A673 (cell line): ENCODE results near the gene ABLIM3. TPM values are rescaled to one million over a fixed set of nuclear protein-coding genes. Genes with fewer than 3 reads are reported as not detected.

Experiments used
- BruUV-seq: library from RNA; stranded (reverse); fragments of 400-500 nt; replicated peaks from 2 replicates; lab custom pipeline; 2021; lab: Mats Ljungman, UMichigan
- CTCF ChIA-PET: fragments of 300-600 bp; sonication (Branson Sonifier 250); formaldehyde crosslinking; loops from one replicate; lab custom pipeline; 2022; ENCODE audit warnings: antibody characterized with exemption; lab: Charles Lee
- POLR2A ChIA-PET: fragments of 300-600 bp; sonication (Branson Sonifier 250); formaldehyde crosslinking; loops from one replicate; lab custom pipeline; 2022; ENCODE audit warnings: antibody characterized with exemption; ENCODE audit not compliant: low non-redundant PET; lab: Charles Lee
- DNase-seq: peaks from one replicate; pipeline ENCODE4 v3.0.0-alpha.2; 2015; ENCODE audit warnings: low spot score
- H3K27ac ChIP-seq: fragments of 200-600 bp; sonication (generic); 2 replicates; pipeline ENCODE4 v1.5.1; 2016; ENCODE audit warnings: mixed run types, low read depth, mild to moderate bottlenecking, mixed read lengths, antibody characterized with exemption, low read length; ENCODE audit not compliant: poor library complexity, severe bottlenecking
- H3K27me3 ChIP-seq: fragments of 200-600 bp; sonication (generic); replicated peaks from 2 replicates; pipeline ENCODE4 v1.6.1; 2017; ENCODE audit warnings: mixed run types, low read depth, mild to moderate bottlenecking, mixed read lengths, antibody characterized with exemption, low read length; ENCODE audit not compliant: insufficient read depth, poor library complexity
- H3K36me3 ChIP-seq: fragments of 200-600 bp; sonication (generic); 2 replicates; pipeline ENCODE4 v1.6.1; 2016; ENCODE audit warnings: mixed run types, mild to moderate bottlenecking, mixed read lengths, antibody characterized with exemption, low read length; ENCODE audit not compliant: insufficient read depth, poor library complexity, severe bottlenecking
- H3K4me1 ChIP-seq: fragments of 200-600 bp; sonication (generic); 2 replicates; pipeline ENCODE4 v1.6.1; 2017; ENCODE audit warnings: mixed run types, mild to moderate bottlenecking, mixed read lengths, antibody characterized with exemption, low read length; ENCODE audit not compliant: insufficient read depth, poor library complexity, severe bottlenecking
- H3K4me3 ChIP-seq: fragments of 200-600 bp; sonication (generic); 2 replicates; pipeline ENCODE4 v1.5.1; 2016; ENCODE audit warnings: low read depth, mixed run types, mild to moderate bottlenecking, mixed read lengths, low read length; ENCODE audit not compliant: poor library complexity, severe bottlenecking
- H3K9me3 ChIP-seq: fragments of 200-600 bp; sonication (generic); 2 replicates; pipeline ENCODE4 v1.6.1; 2016; ENCODE audit warnings: mixed run types, low read depth, mild to moderate bottlenecking, mixed read lengths, antibody characterized with exemption, low read length; ENCODE audit not compliant: poor library complexity, severe bottlenecking
- EZH2 ChIP-seq: fragments of 200-600 bp; sonication (generic); IDR thresholded peaks from 2 replicates; pipeline ENCODE4 v1.6.1; 2017; ENCODE audit warnings: borderline replicate concordance, low read depth, mild to moderate bottlenecking, mixed read lengths, antibody characterized with exemption, low read length; ENCODE audit not compliant: poor library complexity, severe bottlenecking
- intact Hi-C: fragments of 100-400 bp; cut with micrococcal nuclease; formaldehyde crosslinking; loops from one replicate; pipeline ENCODE4 v1.10.0; 2022; ENCODE audit not compliant: unreplicated experiment
- total RNA-seq: library from RNA; stranded (reverse); gene quantifications from 2 replicates; pipeline ENCODE4 v1.2.3, GENCODE V29; 2021
- TF ChIP-seq, protein P1 (sequence below): fragments of 300-800, 200-600 bp; sonication (generic); conservative IDR thresholded peaks from 2 replicates; pipeline ENCODE4 v1.5.1; 2017; ENCODE audit warnings: low read depth, mild to moderate bottlenecking, antibody characterized with exemption, low read length, moderate library complexity, mixed read lengths

The ABLIM3 gene
- total RNA-seq, 1 experiment from 2014 or later = not detected

GRCh38 chr5:149216496-149216895, 75.2 kb downstream of the ABLIM3 start:
- no peak for TF ChIP-seq EZH2
- TF ChIP-seq, protein P1, sequence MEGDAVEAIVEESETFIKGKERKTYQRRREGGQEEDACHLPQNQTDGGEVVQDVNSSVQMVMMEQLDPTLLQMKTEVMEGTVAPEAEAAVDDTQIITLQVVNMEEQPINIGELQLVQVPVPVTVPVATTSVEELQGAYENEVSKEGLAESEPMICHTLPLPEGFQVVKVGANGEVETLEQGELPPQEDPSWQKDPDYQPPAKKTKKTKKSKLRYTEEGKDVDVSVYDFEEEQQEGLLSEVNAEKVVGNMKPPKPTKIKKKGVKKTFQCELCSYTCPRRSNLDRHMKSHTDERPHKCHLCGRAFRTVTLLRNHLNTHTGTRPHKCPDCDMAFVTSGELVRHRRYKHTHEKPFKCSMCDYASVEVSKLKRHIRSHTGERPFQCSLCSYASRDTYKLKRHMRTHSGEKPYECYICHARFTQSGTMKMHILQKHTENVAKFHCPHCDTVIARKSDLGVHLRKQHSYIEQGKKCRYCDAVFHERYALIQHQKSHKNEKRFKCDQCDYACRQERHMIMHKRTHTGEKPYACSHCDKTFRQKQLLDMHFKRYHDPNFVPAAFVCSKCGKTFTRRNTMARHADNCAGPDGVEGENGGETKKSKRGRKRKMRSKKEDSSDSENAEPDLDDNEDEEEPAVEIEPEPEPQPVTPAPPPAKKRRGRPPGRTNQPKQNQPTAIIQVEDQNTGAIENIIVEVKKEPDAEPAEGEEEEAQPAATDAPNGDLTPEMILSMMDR = no peak
- Histone ChIP-seq H3K27me3 (peaks cover 16% of the 10 kb centered on the region), H3K36me3 (no peaks in the 10 kb centered on the region), H3K4me1 (no peaks in the 10 kb centered on the region), H3K4me3 (no peak overlapping the region), H3K27ac (no peak overlapping the region), H3K9me3 (no peaks in the 10 kb centered on the region)
- BruUV-seq = no TSS peak
- CTCF ChIA-PET = no interaction called here
- POLR2A ChIA-PET = no interaction called here
- no peak for DNase-seq
- intact Hi-C loops = no loop called here

DNA sequence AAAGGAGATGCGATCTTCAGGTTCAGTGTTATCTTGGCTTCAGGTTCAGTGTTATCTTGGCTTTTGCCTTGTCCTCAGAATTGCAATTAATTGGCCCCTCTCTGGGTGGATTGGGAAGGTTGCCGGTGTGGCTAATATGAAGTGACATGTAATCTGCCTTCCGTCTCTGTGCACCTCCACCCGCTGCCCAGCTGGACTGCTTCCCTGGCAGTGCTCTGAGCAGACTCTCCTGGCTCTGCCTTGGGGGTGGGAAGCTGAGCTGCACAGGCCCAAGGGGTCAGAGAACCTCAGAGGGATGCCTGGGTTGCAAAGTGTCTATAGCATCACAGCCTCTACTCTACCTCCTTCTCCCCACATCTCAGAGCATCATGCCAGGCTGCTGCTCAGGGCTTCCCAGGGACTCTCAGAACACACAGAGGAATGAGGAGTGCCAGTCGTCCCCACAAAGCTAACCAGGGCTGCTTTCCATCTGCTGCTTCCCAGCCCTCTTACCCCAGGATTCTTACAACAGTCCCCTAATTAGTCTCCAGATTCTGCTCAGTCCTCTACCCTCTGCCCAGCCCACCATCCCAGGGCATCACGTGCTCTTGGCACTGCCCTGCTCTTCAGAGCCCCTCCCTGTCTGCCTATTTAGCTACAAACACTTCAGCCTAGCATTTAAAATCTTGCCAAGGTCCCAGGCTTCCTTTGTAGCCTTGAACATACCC, 76.0 kb downstream of the ABLIM3 start:
- H3K4me1 ChIP-seq = no peaks in the 10 kb centered on the region
- H3K27me3 ChIP-seq = peaks cover 16% of the 10 kb centered on the region
- no peak for DNase-seq
- TF ChIP-seq EZH2 = no peak
- TF ChIP-seq, protein P1 = no peak
- BruUV-seq = no TSS peak
- no peak overlapping the region for H3K4me3 ChIP-seq
- H3K36me3 ChIP-seq = no peaks in the 10 kb centered on the region
- ChIA-PET CTCF (no interaction called here), POLR2A (no interaction called here)
- no peaks in the 10 kb centered on the region for H3K9me3 ChIP-seq
- intact Hi-C loops = no loop called here
- no peak overlapping the region for H3K27ac ChIP-seq

DNA sequence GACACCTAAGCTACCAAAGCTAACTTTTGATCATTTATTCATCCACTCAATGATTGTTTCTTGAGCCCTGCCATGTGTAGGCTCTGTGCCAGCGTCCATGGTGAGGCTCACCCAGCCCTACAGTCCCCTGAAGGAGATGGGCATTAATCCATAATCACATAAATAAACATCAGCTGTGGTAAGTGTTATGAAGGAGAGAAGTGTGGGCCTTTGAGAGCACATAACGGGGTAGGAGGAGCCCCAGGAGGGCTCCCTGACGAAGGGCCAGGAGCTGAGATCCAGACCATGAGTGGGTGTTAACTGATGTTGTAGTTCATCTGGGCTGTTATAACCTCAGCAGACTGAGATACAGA, 76.5 kb downstream of the ABLIM3 start:
- H3K4me1 ChIP-seq = no peaks in the 10 kb centered on the region
- intact Hi-C loops = no loop called here
- ChIA-PET CTCF (no interaction called here), POLR2A (no interaction called here)
- DNase-seq = no peak
- H3K36me3 ChIP-seq = no peaks in the 10 kb centered on the region
- H3K4me3 ChIP-seq = no peak overlapping the region
- peaks cover 16% of the 10 kb centered on the region for H3K27me3 ChIP-seq
- TF ChIP-seq EZH2 = no peak
- TF ChIP-seq, protein P1 = no peak
- H3K9me3 ChIP-seq = no peaks in the 10 kb centered on the region
- no TSS peak for BruUV-seq
- H3K27ac ChIP-seq = no peak overlapping the region
